Mucosa of stomach (tissue), 1 donor: ENCODE results near the gene BCL2.
"Not testable (repeated sequence)": the region's sequence is repeated elsewhere in the genome, so short reads cannot be mapped to it uniquely, and the experiment has no call there.

ENCODE experiments used
- H3K27me3 ChIP-seq: one replicate; pipeline ENCODE4 v1.7.0; 2013; ENCODE audit warnings: mild to moderate bottlenecking, low read length; ENCODE audit not compliant: control insufficient read depth, insufficient read depth
- H3K36me3 ChIP-seq: one replicate; pipeline ENCODE4 v1.7.0; 2013; ENCODE audit warnings: low read length; ENCODE audit not compliant: control insufficient read depth, insufficient read depth
- H3K4me1 ChIP-seq: one replicate; pipeline ENCODE4 v1.7.0; 2013; ENCODE audit warnings: mild to moderate bottlenecking, low read length; ENCODE audit not compliant: control insufficient read depth, insufficient read depth
- H3K4me3 ChIP-seq: one replicate; pipeline ENCODE4 v1.7.0; 2013; ENCODE audit warnings: low read length
- H3K9ac ChIP-seq: one replicate; pipeline ENCODE4 v1.7.0; 2013; ENCODE audit warnings: mild to moderate bottlenecking, low read length, moderate library complexity
- H3K9me3 ChIP-seq: one replicate; pipeline ENCODE4 v1.7.0; 2013; ENCODE audit warnings: mild to moderate bottlenecking, low read length, moderate library complexity; ENCODE audit not compliant: control insufficient read depth
- donor health status: Pancreatic carcinoma.

The BCL2 gene

DNA sequence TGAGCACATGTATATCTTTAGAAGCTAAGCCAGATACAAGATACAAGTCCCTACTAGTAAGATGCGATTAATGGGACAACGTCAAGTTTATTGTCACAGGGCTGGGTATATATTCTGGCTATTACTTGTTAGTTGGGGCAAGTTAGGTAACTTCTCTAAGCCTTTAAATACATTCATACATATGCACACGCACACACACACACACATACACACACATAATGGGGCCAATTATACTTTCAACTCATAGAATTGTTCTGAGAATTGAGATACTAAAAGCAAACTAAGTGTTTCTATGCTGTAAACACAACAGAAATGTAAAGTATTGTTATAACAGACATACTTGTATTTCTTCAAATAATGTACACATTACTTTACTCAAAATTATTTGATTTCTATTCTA, 116.1 kb downstream of the BCL2 start:
- H3K36me3 ChIP-seq = no peaks in the 10 kb centered on the region
- no peaks in the 10 kb centered on the region for H3K9me3 ChIP-seq
- no peak overlapping the region for H3K4me3 ChIP-seq
- H3K4me1 ChIP-seq = no peaks in the 10 kb centered on the region
- H3K27me3 ChIP-seq = no peaks in the 10 kb centered on the region
- H3K9ac ChIP-seq = no peak overlapping the region

DNA sequence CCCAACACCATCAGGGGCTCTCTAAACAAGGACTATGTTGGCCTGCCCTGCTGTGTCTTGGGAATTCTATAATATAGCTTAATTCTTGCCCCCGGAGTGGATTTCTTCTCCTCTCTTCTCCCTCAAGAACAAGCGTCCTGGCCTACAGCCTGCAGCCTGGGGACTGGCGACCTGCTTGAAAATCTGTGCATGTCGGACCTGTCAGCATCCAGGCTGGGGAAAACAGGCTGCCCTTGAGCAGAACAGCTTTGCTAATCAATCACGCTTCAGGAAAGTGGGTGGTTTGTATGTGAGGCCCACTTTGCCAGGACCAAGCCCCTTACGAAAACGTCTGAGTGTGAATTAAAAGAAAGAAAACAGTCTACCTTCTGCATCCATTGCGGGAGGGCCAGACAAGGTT, 116.7 kb downstream of the BCL2 start:
- Histone ChIP-seq H3K27me3 (no peaks in the 10 kb centered on the region), H3K9ac (no peak overlapping the region), H3K9me3 (no peaks in the 10 kb centered on the region), H3K4me1 (no peaks in the 10 kb centered on the region), H3K36me3 (no peaks in the 10 kb centered on the region), H3K4me3 (no peak overlapping the region)

DNA sequence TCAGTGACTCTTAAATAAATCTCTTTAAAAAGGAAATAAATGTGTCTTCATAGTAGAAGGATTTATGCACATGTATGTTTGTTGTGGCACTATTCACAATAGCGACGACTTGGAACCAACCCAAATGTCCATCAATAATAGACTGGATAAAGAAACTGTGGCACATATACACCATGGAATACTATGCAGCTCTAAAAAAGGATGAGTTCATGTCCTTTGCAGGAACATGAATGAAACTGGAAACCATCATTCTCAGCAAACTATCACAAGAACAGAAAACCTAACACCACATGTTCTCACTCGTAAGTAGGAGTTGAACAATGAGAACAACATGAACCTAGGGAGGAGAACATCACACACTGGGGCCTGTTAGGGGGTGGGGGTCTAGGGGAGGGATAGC, 118.1 kb downstream of the BCL2 start:
- not testable (repeated sequence) for H3K4me1 ChIP-seq, H3K9ac ChIP-seq, H3K36me3 ChIP-seq, H3K27me3 ChIP-seq, H3K4me3 ChIP-seq, H3K9me3 ChIP-seq

DNA sequence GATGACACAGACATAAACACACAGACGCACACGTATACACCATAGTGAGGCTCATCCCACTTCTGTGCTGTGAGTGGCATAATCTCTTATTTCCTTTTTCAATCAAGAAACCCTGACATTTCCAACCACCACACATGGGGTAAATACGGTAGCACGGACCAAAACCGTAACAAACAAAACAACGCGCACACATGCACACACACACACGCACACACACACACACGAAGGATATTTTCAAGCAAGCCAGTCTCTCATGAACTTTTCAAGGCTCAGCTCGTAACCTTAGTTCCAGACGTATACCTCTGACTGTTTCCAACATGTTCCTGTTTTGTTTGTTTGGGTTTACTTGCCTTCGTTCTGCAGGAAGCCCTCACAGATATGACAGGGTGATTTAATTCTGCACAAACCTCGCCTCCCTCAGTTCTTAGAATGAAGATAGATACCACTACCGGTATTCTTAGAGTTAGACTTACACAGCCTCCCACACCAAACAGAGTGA, 119.8 kb downstream of the BCL2 start:
- H3K27me3 ChIP-seq = no peaks in the 10 kb centered on the region
- H3K4me1 ChIP-seq = no peaks in the 10 kb centered on the region
- no peak overlapping the region for H3K9ac ChIP-seq
- no peaks in the 10 kb centered on the region for H3K36me3 ChIP-seq
- no peaks in the 10 kb centered on the region for H3K9me3 ChIP-seq
- H3K4me3 ChIP-seq = no peak overlapping the region

DNA sequence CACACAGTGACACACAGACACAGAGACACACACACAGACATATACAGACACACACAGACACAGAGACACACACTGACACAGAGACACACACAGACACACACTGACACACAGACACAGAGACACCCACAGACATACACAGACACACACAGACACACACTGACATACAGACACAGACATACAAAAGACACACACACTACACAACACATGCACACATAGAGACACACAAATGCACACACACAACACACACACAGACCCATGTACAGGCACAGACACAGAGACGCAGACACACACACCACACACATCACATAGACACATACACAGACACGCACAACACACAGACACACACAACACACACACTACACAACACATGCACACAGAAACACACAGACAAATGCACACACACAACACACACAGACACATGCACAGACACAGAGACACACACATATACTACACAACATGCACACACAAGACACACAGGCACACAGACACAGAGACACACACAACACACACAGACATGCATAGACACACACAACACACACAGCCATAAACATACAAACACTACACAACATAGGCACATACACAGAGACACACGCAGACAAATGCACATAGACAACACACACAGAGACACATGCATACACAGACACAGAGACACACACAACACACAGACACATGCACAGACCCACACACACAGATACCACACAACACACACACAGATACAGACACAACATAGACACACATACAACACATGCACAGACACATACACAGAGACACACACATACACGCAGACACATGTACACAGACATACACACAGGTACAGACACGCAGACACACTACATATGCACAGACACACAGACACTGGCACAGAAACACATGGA, 120.5 kb downstream of the BCL2 start:
- Histone ChIP-seq H3K4me3 (no peak overlapping the region), H3K9ac (no peak overlapping the region), H3K36me3 (no peaks in the 10 kb centered on the region), H3K27me3 (no peaks in the 10 kb centered on the region), H3K4me1 (no peaks in the 10 kb centered on the region), H3K9me3 (no peaks in the 10 kb centered on the region)

DNA sequence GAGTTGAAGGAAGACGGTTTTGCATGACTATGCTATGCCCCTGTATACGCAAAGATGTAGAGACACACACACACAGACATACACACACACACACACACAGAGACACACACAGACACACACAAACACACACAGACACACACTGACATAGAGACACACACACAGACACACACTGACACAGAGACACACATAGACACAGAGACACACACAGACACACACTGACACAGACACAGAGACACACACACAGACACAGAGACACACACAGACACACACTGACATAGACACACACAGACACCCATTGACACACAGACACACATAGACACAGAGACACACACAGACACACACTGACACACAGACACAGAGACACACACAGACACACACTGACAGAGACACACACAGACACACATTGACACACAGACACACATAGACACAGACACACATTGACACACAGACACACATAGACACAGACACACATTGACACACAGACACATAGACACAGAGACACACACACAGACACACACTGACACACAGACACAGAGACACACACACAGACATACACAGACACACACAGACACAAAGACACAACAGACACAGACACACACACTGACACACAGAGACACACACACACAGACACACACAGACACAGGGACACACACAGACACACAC, 121.3 kb downstream of the BCL2 start:
- no peaks in the 10 kb centered on the region for H3K4me1 ChIP-seq
- H3K36me3 ChIP-seq = no peaks in the 10 kb centered on the region
- no peaks in the 10 kb centered on the region for H3K9me3 ChIP-seq
- H3K9ac ChIP-seq = no peak overlapping the region
- H3K4me3 ChIP-seq = no peak overlapping the region
- no peaks in the 10 kb centered on the region for H3K27me3 ChIP-seq

DNA sequence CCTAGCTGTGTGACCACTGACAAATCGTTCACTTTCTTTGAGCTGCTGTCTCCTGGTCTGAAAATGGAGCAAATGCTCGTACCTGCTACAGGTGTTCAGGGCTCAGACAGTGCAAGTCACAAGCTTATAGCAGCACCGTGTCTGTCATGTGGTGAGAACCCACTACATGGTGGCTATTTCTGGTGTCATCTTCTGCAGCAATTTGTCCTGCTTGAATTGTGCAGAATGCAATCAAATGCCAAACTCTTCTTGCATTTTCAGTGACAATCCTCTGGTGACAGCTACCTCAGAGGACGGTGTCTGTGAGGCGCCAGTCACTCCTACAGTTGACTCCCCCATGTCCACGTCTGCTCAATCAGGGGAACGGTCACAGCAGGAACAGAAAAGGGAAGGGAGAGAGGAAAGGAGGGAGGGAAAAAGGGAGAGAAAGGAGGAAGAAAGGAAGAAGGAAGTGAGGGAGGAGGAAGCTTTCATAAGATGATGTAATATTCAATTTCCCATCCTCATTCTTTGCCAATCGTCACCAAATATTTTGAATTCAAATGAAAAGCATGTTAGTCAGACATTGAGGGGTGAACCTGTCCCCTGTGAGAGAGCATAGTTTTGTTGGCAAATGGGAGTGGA, 122.2 kb downstream of the BCL2 start:
- no peaks in the 10 kb centered on the region for H3K4me1 ChIP-seq
- H3K4me3 ChIP-seq = no peak overlapping the region
- H3K9ac ChIP-seq = no peak overlapping the region
- no peaks in the 10 kb centered on the region for H3K36me3 ChIP-seq
- H3K27me3 ChIP-seq = no peaks in the 10 kb centered on the region
- no peaks in the 10 kb centered on the region for H3K9me3 ChIP-seq

DNA sequence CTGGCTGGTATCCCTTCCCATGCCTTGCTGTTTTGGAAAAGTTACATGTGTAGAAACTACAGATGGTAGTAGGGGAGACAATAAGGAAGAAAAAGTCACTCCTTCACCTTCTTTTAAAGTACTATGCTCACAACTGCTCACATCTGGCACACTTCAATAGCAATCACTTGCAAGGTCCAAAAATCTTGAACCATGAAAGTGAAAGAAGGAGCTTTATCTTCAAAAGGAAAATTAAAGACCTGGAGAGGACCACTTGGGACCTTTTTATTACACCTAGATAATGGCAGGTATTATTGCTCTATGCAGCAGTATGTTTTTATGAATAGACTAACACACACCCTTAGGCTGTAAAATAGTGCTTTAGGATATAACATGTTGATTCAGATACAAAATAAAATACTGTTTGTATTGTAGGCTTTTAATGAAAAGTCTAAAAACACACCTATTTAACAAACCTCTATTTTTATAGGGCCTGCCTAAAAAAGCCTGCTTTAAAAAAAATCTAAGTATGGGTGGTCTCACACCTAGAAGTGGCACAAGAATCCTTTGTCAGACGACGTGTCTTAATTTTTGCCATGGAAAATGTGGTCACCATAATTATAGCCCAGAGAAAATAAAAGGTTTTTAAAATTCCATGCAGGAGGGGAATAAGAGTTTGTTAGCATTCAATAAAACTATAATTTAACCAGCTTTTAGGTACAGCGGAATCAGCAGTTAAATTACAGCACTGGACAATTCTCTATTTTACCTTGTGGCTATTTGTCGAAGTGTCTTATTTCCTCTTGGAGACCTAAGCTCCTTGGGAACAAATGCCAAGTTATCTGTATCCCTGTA, 124.0 kb downstream of the BCL2 start:
- H3K27me3 ChIP-seq = no peaks in the 10 kb centered on the region
- no peaks in the 10 kb centered on the region for H3K36me3 ChIP-seq
- H3K4me3 ChIP-seq = no peak overlapping the region
- no peaks in the 10 kb centered on the region for H3K4me1 ChIP-seq
- H3K9ac ChIP-seq = no peak overlapping the region
- no peaks in the 10 kb centered on the region for H3K9me3 ChIP-seq

DNA sequence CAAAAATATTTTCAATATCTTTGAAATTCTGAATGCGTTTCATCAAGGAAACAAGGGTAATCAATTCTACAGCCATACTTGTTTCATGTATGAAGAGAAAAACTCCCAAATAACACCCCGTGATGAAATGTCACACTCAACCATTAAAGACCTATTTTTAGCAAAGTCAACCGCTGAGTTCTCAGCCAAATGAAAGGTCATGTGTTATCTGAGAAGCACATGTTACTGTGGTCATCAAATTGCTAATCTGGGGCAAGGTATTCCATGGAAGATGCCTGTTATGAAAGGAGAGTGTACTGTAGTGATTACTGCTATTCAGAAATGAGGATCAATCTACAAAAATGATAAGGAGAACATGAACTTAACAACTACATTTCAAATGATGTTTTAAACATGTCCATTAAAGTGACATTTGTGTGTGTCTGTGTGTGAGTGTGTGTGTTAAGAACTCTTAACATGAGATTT, 126.7 kb downstream of the BCL2 start:
- Histone ChIP-seq H3K27me3 (no peaks in the 10 kb centered on the region), H3K4me1 (no peaks in the 10 kb centered on the region), H3K9me3 (no peaks in the 10 kb centered on the region), H3K36me3 (no peaks in the 10 kb centered on the region), H3K4me3 (no peak overlapping the region), H3K9ac (no peak overlapping the region)

DNA sequence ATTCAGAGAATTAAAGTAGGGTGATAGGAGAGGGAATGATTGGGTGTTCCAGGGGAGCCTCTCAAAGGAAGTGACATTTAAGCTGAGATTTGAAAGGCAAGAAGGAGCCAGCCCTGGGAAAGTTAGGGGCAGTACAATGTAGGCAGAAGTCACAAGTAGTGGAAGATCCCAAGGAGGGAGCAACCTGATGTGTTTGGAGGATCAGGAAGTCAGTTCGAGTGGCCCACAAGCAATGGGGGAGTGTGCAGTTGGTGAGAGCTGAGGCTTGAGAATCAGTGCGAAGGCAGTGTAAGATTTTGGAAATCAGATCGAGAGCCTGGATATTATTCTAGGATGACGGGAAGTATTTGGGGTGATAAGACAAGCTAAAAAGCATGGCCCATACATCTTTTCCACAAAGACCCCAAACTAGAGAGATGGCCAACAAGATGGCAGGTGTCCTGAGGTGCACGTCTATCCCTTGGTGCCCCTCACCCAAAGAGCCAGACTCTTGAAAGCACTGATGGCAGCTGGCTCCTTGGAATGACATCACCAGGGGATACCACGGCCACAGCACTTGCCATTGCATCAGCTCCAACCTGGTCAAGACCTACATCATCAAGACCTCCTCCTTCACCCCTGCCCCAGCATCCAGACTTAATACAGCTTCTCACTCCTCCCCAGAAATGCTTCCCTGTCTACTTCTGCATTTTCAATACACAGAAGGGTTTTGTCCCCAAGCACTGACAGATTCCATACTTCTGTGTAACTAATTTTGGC, 127.3 kb downstream of the BCL2 start:
- Histone ChIP-seq H3K4me1 (no peaks in the 10 kb centered on the region), H3K4me3 (no peak overlapping the region), H3K27me3 (no peaks in the 10 kb centered on the region)

DNA sequence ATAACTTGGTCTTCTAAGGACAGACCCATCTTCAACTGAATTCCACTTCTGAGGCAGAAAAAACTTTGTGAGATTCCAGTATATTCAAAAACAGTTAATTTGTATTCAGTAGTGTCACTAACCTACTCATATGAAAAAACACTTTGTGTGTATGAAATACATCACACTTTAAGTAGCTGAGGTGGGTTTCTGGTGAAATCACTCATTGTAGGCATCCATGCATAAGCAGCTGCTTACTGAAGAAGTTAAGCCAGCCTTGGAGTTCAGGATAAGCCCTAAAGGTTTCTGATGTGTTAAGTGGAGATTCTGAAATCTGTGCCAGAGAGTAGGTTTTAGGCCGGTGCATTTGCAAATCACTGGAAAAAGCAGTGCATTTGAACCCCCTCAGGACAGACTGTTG, 128.2 kb downstream of the BCL2 start:
- H3K9ac ChIP-seq = no peak overlapping the region
- H3K4me3 ChIP-seq = no peak overlapping the region
- no peaks in the 10 kb centered on the region for H3K27me3 ChIP-seq
- H3K36me3 ChIP-seq = no peaks in the 10 kb centered on the region
- no peaks in the 10 kb centered on the region for H3K4me1 ChIP-seq
- H3K9me3 ChIP-seq = no peaks in the 10 kb centered on the region

More for the DNA sequence above, 127.3 kb downstream of the BCL2 start:
- no peaks in the 10 kb centered on the region for H3K9me3 ChIP-seq
- no peaks in the 10 kb centered on the region for H3K36me3 ChIP-seq
- H3K9ac ChIP-seq = no peak overlapping the region
